Measurements from ENCODE around the gene IFI35.

GRCh38 chr17:42991471-42991870, 15.1 kb upstream of the IFI35 start:
- TF ChIP-seq POLR2A (IDR thresholded peaks at IDR 0.05) = no peak
- no peak for TF ChIP-seq CTCF (IDR thresholded peaks at IDR 0.05)
- no peak for TF ChIP-seq EP300 (IDR thresholded peaks at IDR 0.05)
